Esophagus squamous epithelium (tissue), 4 donors: ENCODE measurements around the gene FLYWCH1.

ENCODE experiments used
- POLR2A ChIP-seq, 4 donors: fragments of 450-650 bp; IDR thresholded peaks; one replicate each; pipeline ENCODE4 v1.6.1; 2017; ENCODE audit warnings: antibody characterized with exemption in 4 of 4, mild to moderate bottlenecking in 4 of 4, moderate library complexity in 3 of 4
- TF ChIP-seq, protein P1 (sequence below), 6 experiments: fragments of 450-650 bp in 4 of 6; fragments of 200-600 bp in 2 of 6; sonication (generic) in 2 of 6; IDR thresholded peaks; one replicate each; pipeline ENCODE4 v1.5.1; 2016 to 2019; ENCODE audit warnings: antibody characterized with exemption in 6 of 6, mild to moderate bottlenecking in 4 of 6, moderate library complexity in 4 of 6

DNA sequence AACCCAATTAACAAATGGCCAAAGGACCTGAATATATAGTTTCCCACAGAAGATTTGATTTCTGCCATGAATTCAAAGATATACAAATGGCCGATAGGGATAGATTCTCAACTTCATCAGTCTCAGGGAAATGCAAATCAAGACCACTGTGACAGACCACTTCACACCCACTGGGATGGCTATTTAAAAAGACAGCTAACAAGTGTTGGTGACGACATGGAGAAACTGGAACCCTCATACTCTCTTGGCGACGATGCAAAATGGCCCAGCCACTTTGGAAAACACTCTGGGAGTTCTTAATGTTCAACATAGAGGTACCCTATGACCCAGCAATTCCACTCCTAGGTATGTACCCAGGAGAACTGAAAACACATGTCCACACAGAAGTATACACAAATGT is 34.9 kb downstream of the FLYWCH1 start:
- TF ChIP-seq, protein P1, sequence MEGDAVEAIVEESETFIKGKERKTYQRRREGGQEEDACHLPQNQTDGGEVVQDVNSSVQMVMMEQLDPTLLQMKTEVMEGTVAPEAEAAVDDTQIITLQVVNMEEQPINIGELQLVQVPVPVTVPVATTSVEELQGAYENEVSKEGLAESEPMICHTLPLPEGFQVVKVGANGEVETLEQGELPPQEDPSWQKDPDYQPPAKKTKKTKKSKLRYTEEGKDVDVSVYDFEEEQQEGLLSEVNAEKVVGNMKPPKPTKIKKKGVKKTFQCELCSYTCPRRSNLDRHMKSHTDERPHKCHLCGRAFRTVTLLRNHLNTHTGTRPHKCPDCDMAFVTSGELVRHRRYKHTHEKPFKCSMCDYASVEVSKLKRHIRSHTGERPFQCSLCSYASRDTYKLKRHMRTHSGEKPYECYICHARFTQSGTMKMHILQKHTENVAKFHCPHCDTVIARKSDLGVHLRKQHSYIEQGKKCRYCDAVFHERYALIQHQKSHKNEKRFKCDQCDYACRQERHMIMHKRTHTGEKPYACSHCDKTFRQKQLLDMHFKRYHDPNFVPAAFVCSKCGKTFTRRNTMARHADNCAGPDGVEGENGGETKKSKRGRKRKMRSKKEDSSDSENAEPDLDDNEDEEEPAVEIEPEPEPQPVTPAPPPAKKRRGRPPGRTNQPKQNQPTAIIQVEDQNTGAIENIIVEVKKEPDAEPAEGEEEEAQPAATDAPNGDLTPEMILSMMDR (IDR thresholded peaks at IDR 0.05) = no peak
- no peak for TF ChIP-seq POLR2A (IDR thresholded peaks at IDR 0.05)
